NCI-H774 (cell line): ENCODE results near the gene ZNF121.
"Not testable (repeated sequence)": the region's sequence is repeated elsewhere in the genome, so short reads cannot be mapped to it uniquely, and the experiment has no call there.

Source experiments
- DNase-seq: peaks from one replicate; lab custom pipeline; 2025; lab: John Stamatoyannopoulos, UW

ZNF121 gene

GRCh38 chr19:9584073-9584833 is at the start of gene ZNF121:
ZNF121 (minus strand) TSS chr19:9584504; CDS start chr19:9568097, 16,407 bp downstream.
- DNase-seq: peak; percentile 83

GRCh38 chr19:9627856-9628255 is 43.6 kb upstream of the ZNF121 start:
- DNase-seq: no peak

DNA sequence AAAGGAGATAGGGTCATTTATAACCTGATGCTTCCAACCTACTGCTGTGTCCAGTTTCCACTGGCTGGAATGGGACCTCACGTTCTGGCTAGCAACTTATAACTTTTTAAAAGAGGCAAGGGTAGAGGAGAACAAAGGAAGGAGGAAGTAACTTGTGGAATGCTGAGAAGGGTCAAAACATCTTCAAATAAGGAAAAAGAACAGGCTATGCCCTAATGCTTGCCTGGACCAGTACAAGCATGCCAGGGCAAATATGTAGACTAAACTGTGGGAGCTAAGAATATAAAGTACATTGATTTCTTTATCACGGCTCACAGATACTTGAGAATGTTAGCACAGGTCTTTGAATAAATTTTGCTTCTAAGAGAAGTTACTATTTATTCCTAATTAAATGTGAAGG is 38.2 kb upstream of the ZNF121 start:
- no peak for DNase-seq

GRCh38 chr19:9621156-9622037 is 37.1 kb upstream of the ZNF121 start, which contains the start of gene ZNF561:
ZNF561 (minus strand) TSS chr19:9621232; CDS start chr19:9619456, 1,776 bp downstream.
- peak; percentile 78 for DNase-seq

GRCh38 chr19:9620842-9621155 is 36.5 kb upstream of the ZNF121 start:
- DNase-seq: no peak

DNA sequence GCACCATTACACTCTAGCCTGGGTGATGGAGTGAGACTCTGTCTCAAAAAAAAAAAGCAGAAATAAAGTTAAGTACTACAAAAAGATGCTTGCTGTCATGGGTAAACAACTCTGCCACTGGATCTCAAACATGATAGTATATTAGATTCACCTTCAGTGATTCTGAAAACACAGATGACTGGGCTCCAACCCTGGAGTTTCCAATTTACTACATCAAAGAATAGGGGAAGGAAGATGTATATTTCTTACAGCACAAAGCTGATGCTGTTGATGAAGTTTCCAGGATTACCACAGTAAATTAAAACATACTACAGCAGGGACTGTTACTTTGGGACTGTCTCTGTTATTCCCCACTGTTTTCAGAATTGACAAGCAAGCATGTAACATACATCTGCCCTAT is 31.5 kb upstream of the ZNF121 start:
- no peak for DNase-seq

- DNase-seq: no peak
Measured at GRCh38 chr19:9610484-9611113, 26.3 kb upstream of the ZNF121 start.

DNA sequence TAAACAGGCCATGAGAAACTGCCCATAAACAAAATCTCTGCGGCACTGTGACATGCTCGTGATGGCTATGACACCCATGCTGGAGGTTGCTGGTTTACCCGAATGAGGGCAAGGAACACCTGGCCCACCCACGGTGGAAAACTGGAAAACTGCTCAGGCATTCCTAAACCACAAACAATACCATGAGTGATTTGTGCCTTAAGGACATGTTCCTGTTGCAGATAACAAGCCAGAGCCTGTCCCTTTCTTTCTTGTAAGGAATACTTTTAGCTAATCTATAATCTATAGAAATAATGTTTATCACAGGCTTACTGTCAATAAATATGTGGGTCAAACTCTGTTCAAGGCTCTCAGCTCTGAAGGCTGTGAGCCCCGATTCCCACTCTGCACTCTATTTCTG is 24.6 kb upstream of the ZNF121 start:
- no peak for DNase-seq

DNA sequence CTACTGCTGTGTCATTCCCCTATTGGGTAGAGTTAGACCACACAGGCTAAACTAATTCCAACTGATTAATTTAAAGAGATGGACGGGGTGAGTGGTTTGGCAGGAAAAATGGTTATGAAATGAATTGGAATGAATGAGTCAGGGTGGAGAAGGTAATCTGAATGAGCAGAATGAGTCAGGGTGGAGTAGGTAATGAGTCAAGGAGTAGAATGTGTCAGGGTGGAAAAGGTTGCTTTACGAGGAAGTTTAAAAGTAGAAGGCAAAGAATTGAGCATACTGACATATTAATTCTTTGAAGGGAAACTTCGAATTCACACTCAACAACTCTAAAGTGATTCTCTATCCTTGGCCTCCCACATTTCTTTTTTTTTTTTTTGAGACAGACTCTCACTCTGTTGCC is 12.7 kb upstream of the ZNF121 start:
- DNase-seq: no peak

DNA sequence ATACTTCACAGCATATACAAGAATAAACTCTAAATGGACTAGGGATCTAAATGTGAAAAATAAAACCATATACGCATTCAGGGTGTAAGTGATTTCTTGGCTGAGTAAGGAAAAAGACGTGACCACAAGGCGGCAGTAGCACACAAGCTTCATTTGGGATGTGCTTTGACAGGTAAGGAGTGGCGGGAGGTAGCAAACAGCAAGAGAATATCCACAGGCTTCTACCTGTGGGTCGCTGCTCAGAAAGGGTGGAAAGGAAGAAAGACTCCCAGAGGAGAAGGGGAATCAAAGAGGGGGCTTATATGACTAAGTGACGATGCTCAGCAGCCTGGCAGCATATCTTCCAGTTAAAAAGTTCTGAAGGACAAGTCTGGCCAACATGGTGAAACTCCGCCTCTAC is 2.5 kb upstream of the ZNF121 start:
- DNase-seq: peak; percentile 9

DNA sequence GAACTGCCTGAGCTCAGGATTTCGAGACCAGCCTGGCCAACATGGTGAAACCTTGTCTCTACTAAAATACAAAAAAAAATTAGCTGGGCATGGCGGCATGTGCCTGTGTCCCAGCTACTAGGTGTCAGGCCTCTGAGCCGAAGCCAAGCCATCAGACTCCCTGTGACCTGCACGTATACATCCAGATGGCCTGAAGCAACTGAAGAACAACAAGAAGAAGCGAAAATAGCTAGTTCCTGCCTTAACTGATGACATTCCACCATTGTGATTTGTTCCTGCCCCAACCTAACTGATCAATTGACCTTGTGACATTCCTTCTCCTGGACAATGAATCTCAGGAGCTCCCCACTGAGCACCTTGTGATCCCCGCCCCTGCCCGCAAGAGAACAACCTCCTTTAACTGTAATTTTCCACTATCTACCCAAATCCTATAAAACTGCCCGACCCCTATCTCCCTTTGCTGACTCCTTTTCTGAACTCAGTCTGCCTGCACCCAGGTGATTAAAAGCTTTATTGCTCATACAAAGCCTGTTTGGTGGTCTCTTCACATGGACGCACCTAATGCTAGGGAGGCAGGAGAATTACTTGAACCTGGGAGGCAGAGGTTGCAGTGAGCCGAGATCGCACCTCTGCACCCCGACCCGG is 2.1 kb downstream of the ZNF121 start:
- not testable (repeated sequence) for DNase-seq

DNA sequence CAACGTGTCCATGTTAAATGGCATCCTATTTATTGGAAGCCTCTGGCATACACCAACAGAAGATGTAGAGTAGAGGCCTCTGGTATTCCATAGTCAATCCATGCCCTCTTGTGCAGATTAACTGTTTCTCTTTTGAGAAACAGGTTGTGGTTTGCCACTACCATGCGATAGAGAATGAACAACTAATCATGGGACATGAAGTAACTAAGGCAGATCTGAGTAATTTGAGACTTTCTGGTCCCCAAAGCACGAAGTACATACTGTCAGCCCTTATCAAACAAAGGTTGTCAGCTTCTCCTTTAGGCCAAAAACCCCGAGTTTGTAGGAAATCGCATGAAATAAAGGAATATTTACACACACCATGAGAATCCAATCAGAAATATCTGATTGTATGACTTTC is 3.6 kb downstream of the ZNF121 start:
- no peak for DNase-seq

- DNase-seq: no peak
Measured at GRCh38 chr19:9570255-9570654, 14.0 kb downstream of the ZNF121 start.

GRCh38 chr19:9566729-9567128 is 17.6 kb downstream of the ZNF121 start:
- no peak for DNase-seq

GRCh38 chr19:9565900-9566705 is 18.2 kb downstream of the ZNF121 start:
- no peak for DNase-seq

GRCh38 chr19:9552536-9553274 is 31.6 kb downstream of the ZNF121 start:
- DNase-seq: no peak

DNA sequence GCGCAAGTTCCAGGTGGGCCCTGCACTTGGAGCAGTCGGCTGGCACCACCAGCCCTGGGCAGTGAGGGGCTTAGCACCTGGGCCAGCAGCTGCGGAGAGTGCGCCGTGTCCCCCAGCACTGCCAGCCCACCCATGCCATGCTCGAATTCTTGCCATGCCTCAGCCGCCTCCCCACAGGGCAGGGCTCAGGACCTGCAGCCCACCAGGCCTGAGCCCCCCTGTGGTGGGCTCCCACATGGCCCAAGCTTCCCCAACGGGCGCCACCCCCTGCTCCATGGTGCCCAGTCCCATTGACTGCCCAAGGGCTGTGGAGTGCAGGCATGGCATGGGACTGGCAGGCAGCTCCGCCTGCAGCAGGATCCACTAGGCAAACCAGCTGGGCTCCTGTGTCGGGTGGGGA is 36.4 kb downstream of the ZNF121 start:
- DNase-seq: no peak

- not testable (repeated sequence) for DNase-seq
Measured at GRCh38 chr19:9541281-9541680, 43.0 kb downstream of the ZNF121 start.

GRCh38 chr19:9539921-9540320 is 44.4 kb downstream of the ZNF121 start:
- DNase-seq: not testable (repeated sequence)

- DNase-seq: not testable (repeated sequence)
Measured at GRCh38 chr19:9539201-9539600, 45.1 kb downstream of the ZNF121 start.
